WERI-Rb-1 (cell line): ENCODE results near the gene RIOK1.

ENCODE experiments used
- DNase-seq: peaks from one replicate; pipeline ENCODE4 v3.0.0-alpha.2; 2020
- H3K27ac ChIP-seq: fragments of 250-450 bp; sonication (Bioruptor Pico); 2 replicates; pipeline ENCODE4 v1.5.1; 2020; ENCODE audit warnings: mild to moderate bottlenecking, moderate library complexity
- H3K27me3 ChIP-seq: fragments of 250-450 bp; sonication (Bioruptor Pico); 2 replicates; pipeline ENCODE4 v1.5.1; 2021; ENCODE audit warnings: mild to moderate bottlenecking, low read depth, moderate library complexity; ENCODE audit not compliant: insufficient read depth, severe bottlenecking
- H3K36me3 ChIP-seq: fragments of 250-450 bp; sonication (Bioruptor Pico); 2 replicates; pipeline ENCODE4 v1.5.1; 2020; ENCODE audit warnings: mild to moderate bottlenecking, moderate library complexity
- H3K4me3 ChIP-seq: 2 replicates; pipeline ENCODE4 v1.5.1; 2011; ENCODE audit warnings: low read depth, mild to moderate bottlenecking, control low read depth, low read length
- H3K9me3 ChIP-seq: fragments of 250-450 bp; sonication (Bioruptor Pico); 2 replicates; pipeline ENCODE4 v1.5.1; 2021; ENCODE audit warnings: mild to moderate bottlenecking, moderate library complexity; ENCODE audit not compliant: severe bottlenecking
- CTCF ChIP-seq: IDR thresholded peaks from 2 replicates; pipeline ENCODE4 v1.5.1; 2011; ENCODE audit warnings: low read depth, mild to moderate bottlenecking, control low read depth, inconsistent platforms, low read length

RIOK1 gene

DNA sequence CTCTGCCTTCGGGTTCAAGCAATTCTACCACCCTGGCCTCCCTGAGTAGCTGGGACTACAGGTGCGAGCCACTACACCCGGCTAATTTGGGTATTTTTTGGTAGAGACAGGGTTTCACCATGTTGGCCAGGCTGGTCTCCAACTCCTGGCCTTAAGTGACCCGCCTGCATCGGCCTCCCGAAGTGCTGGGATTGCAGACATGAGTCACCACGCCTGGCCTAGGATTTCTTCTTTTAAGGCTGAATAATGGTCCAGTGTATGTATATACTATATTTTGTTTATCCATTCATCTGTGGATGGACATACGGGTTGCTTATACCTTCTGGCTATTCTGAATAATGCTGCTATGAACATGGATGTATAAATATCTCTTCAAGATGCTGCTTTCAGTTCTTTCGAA is 17.1 kb downstream of the RIOK1 start:
- Histone ChIP-seq H3K4me3 (no peak overlapping the region), H3K9me3 (no peaks in the 10 kb centered on the region), H3K27ac (no peak overlapping the region), H3K36me3 (peaks cover 92% of the 10 kb centered on the region), H3K27me3 (no peaks in the 10 kb centered on the region)
- no peak for TF ChIP-seq CTCF
- no peak for DNase-seq

GRCh38 chr6:7409740-7410139 is 20.1 kb downstream of the RIOK1 start:
- Histone ChIP-seq H3K9me3 (no peaks in the 10 kb centered on the region), H3K36me3 (peaks cover 84% of the 10 kb centered on the region), H3K27ac (no peak overlapping the region), H3K27me3 (no peaks in the 10 kb centered on the region), H3K4me3 (no peak overlapping the region)
- no peak for DNase-seq
- TF ChIP-seq CTCF = no peak

- Histone ChIP-seq H3K27ac (no peak overlapping the region), H3K9me3 (no peaks in the 10 kb centered on the region), H3K36me3 (peaks cover 87% of the 10 kb centered on the region), H3K27me3 (no peaks in the 10 kb centered on the region), H3K4me3 (no peak overlapping the region)
- TF ChIP-seq CTCF = no peak
- no peak for DNase-seq
Observed at GRCh38 chr6:7410851-7411250, 21.2 kb downstream of the RIOK1 start.

DNA sequence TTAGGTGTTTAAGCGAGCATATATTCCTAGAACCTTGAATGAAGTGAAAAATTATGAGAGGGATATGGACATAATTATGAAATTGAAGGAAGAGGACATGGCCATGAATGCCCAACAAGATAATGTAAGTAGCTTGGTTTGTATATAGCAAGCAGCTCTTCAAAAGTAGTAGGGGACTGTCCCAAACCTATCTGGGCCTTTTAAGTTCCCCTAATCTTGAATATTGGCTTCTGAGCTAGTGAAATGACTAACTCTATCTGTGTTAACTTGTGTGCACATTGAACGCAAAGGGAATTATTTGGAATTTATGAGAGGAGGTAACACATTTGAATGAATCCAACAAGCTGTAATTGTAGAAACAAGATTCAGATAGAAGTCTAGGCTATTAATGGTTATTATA is 21.7 kb downstream of the RIOK1 start:
- TF ChIP-seq CTCF = no peak
- H3K9me3 ChIP-seq = no peaks in the 10 kb centered on the region
- H3K27me3 ChIP-seq = no peaks in the 10 kb centered on the region
- H3K4me3 ChIP-seq = no peak overlapping the region
- no peak overlapping the region for H3K27ac ChIP-seq
- peaks cover 87% of the 10 kb centered on the region for H3K36me3 ChIP-seq
- no peak for DNase-seq

DNA sequence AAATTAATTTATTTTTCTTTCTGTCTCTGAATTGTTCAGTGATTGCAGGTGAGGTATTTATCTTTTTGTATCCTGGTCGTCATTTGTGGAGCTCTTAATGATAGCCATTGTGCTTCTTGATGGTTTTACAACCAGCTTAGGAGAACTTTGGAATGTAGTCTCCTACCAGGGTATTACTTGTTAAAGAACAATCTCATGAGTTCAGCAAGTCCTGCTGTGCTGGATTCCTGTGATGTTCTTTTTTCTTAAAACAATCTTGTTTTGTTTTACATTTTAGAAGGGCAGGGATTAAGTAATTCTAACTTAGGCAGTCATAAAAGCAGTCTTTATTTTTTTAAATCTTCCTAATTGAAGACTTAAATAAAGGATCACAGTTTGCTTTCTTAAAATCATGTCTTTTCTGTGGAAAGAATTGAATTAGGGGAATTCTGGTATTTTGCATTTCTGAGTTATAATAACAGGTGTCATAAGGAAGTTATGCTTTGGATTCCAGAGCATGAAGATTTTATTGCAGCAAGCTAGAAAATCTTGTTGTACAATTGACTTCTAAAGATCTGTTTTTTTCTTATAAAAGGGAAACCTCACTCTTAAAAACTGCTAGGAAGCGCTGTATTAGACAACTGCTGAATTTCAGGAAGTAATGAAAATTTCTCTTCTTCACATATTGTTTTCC is 23.7 kb downstream of the RIOK1 start:
- DNase-seq = no peak
- no peaks in the 10 kb centered on the region for H3K27me3 ChIP-seq
- H3K36me3 ChIP-seq = peaks cover 88% of the 10 kb centered on the region
- H3K4me3 ChIP-seq = no peak overlapping the region
- no peak for TF ChIP-seq CTCF
- H3K27ac ChIP-seq = no peak overlapping the region
- no peaks in the 10 kb centered on the region for H3K9me3 ChIP-seq

GRCh38 chr6:7414811-7415210 is 25.2 kb downstream of the RIOK1 start:
- no peaks in the 10 kb centered on the region for H3K27me3 ChIP-seq

More at GRCh38 chr6:7414811-7415210, 25.2 kb downstream of the RIOK1 start:
- H3K27ac ChIP-seq = no peak overlapping the region
- no peak for TF ChIP-seq CTCF
- H3K9me3 ChIP-seq = no peaks in the 10 kb centered on the region
- H3K36me3 ChIP-seq = peaks cover 84% of the 10 kb centered on the region
- H3K4me3 ChIP-seq = no peak overlapping the region
- DNase-seq = no peak
